Fibroblast of upper back skin (primary cell): ENCODE measurements around the gene HNF1A.
A peak's percentile ranks its signal among the peaks of the same experiment; 100 is the strongest.

Source experiments
- DNase-seq: peaks from one replicate; pipeline ENCODE4 v3.0.0-alpha.2; 2013

The HNF1A gene

GRCh38 chr12:120990487-120991055, 12.2 kb downstream of the HNF1A start:
- no peak for DNase-seq

- DNase-seq = no peak
Observed at GRCh38 chr12:120991965-120992364, 13.6 kb downstream of the HNF1A start.

DNA sequence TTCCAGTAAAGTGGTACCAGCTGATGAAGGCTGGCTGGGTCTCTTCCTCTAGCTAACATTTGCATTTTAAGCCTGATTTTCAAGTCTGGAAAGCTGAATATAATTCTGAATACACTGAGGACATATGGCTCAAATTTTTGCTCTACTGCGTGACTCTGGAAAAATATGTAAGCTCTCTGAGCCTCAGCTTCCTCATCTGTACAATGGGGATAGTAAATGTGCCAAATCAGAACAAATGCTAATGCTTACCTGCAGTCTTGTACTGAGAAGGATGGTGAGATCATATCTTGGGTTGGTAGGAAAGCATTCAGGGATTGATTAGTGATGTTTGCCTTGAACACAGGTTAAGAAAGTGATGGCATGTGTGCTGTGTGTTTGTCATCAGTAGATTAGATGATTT, 14.6 kb downstream of the HNF1A start:
- no peak for DNase-seq

GRCh38 chr12:120993496-120993895, 15.2 kb downstream of the HNF1A start:
- no peak for DNase-seq

GRCh38 chr12:120994059-120994458, 15.7 kb downstream of the HNF1A start:
- no peak for DNase-seq

DNA sequence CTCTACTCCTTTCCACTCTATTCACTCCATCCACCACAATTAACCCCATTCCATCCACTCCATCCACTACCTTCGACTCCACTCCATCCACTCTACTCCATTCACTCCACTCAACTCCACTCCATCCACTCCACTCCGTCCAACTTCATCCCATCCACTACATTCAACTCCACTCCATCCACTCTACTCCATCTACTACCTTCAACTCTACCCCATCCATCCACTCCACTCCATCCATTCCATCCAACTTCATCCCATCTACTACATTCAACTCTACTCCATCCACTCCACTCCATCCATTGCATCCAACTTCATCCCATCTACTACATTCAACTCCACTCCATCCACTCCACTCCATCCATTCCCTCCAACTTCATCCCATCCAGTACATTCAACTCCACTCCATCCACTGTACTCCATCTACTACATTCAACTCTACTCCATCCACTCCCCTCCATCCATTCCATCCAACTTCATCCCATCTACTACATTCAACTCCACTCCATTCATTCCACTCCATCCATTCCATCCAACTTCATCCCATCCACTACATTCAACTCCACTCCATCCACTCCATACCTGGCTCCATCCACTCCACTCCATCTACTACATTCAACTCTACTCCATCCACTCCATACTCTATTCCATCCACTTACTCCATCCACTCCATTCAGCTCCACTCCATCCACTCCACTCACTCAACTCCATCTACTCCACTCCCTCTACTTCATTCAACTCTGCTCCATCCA, 16.4 kb downstream of the HNF1A start:
- no peak for DNase-seq

DNA sequence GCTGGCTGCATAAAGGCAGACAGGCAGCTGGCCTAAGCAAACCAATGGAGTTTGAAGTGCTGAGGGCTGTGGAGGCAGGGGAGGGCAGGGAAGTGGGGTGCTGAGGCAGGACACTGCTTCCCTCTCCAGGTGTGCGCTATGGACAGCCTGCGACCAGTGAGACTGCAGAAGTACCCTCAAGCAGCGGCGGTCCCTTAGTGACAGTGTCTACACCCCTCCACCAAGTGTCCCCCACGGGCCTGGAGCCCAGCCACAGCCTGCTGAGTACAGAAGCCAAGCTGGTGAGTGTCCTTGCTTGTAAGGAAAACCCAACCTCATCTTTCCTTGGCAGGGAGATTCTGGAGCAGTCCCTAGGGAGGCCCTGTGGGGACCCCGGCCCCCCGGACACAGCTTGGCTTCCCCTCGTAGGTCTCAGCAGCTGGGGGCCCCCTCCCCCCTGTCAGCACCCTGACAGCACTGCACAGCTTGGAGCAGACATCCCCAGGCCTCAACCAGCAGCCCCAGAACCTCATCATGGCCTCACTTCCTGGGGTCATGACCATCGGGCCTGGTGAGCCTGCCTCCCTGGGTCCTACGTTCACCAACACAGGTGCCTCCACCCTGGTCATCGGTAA, 17.9 kb downstream of the HNF1A start:
- DNase-seq = no peak

GRCh38 chr12:120997448-120997847, 19.1 kb downstream of the HNF1A start:
- no peak for DNase-seq

- DNase-seq = no peak
Observed at GRCh38 chr12:120998435-120998834, 20.1 kb downstream of the HNF1A start.

DNA sequence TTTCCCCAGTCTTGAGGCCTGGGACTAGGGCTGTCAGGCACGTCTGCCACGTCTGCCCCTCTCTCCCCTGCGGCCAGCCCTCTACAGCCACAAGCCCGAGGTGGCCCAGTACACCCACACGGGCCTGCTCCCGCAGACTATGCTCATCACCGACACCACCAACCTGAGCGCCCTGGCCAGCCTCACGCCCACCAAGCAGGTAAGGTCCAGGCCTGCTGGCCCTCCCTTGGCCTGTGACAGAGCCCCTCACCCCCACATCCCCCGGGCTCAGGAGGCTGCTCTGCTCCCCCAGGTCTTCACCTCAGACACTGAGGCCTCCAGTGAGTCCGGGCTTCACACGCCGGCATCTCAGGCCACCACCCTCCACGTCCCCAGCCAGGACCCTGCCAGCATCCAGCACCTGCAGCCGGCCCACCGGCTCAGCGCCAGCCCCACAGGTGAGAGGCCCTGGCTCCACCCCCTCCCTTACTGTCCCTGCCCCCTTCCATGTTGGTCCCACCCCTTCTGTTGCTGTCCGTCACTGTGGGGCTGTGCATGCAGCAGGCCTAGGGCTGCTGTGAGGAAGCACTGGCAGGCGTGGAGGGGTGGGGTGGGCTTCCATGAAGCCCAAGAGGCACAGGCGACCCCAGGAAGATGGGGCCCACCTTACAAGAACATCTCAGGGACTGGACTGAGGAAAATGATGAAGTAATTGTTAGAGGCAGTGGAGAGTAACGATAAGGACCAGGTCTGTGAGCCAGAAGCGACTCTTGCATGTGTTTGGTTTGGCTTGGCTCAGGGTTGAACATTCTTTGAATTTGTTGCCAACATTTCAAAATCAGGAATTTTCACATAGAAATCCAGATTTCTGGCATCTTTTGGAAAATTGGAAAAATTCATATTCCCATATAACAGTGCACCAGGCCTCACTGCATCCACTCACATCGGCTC, 21.1 kb downstream of the HNF1A start:
- peak; percentile 28 for DNase-seq

GRCh38 chr12:121000530-121000929, 22.2 kb downstream of the HNF1A start:
- no peak for DNase-seq

DNA sequence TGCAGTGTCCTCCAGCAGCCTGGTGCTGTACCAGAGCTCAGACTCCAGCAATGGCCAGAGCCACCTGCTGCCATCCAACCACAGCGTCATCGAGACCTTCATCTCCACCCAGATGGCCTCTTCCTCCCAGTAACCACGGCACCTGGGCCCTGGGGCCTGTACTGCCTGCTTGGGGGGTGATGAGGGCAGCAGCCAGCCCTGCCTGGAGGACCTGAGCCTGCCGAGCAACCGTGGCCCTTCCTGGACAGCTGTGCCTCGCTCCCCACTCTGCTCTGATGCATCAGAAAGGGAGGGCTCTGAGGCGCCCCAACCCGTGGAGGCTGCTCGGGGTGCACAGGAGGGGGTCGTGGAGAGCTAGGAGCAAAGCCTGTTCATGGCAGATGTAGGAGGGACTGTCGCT, 22.7 kb downstream of the HNF1A start:
- no peak for DNase-seq

- DNase-seq = no peak
Observed at GRCh38 chr12:121001841-121002483, 23.6 kb downstream of the HNF1A start.

GRCh38 chr12:121003650-121004049, 25.3 kb downstream of the HNF1A start:
- no peak for DNase-seq

GRCh38 chr12:121004253-121004815, 26.0 kb downstream of the HNF1A start:
- DNase-seq = no peak

DNA sequence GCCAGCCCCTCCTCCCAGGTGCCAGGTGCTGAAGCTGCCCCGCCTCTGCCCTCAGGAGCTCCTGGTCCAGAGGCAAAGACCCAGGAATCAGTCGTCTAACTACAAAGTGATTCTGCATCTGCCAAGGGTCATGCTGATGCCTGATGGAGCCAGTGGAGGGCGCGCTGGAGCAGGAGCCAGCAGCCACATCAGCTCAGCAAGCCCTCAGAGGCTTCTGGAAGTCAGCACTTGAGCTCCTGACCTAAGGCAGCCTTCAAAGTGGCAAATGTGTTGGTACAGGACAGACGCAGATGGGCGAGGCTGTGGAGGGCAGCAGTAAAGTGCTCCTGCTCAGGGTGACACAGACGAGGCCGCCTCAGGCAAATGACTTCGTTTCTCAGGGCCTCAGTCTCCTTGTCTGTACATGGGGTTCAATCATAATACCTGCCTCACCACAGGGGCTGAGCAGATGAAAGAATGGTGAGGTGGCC, 27.0 kb downstream of the HNF1A start:
- DNase-seq = peak; percentile 11

DNA sequence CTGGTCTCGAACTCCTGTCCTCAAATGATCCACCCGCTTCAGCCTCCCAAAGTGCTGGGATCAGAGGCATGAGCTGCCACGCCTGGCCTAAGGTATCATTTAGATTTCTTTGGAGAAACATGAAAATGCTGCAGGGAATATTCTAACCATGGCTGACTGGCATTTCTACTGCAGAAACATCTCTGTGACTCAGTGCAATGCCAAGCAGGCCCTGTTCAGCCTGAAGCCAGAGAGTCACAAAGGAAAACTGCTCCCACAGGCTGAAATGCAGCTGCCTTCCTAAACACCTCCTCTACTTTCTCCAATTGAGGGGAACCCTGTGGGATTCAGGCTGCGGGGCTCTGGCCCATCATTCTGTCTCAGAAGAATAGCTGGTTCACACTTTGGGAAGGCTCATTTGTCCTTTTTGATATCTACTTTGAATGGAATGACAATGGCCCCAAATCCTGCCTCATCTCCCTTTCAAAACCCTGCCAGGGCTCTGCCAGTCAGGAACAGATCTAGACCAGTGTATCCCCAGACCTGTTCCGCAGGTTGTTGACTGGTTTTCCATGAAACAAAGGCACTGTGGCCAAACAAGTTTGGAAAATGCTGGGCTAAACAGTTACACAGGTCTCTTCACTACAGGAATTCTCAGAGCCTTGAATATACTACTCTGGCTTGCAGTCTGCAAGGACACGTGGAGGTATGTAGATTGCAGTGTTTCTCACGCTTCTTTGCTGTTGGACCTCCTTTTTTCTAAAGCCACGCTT, 30.2 kb downstream of the HNF1A start:
- no peak for DNase-seq

GRCh38 chr12:121009741-121010140, 31.4 kb downstream of the HNF1A start:
- peak; percentile 34 for DNase-seq

GRCh38 chr12:121010860-121011259, 32.5 kb downstream of the HNF1A start:
- no peak for DNase-seq

- no peak for DNase-seq
Observed at GRCh38 chr12:121011820-121012219, 33.5 kb downstream of the HNF1A start.

DNA sequence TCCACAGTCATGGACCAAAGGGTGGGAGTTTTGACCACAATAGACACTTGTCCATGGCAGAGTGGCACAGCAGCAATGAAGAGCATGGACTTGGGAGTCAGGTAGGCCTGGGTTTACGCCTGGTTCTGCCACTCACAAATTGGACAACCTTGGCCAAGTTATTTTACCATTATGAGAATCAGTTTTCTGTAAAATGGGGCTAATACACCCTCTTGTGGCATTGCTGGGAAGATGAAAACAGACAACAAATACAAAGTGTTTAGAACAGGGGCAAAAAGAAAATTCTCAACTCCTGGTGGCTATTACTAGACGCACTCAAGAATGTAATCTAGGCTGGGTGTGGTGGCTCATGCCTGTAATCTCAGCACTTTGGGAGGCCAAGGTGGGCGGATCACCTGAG, 35.4 kb downstream of the HNF1A start:
- no peak for DNase-seq
